ENCODE measurements around the gene COL4A1.
"Not testable (repeated sequence)": the region's sequence is repeated elsewhere in the genome, so short reads cannot be mapped to it uniquely, and the experiment has no call there.

Gene COL4A1

DNA sequence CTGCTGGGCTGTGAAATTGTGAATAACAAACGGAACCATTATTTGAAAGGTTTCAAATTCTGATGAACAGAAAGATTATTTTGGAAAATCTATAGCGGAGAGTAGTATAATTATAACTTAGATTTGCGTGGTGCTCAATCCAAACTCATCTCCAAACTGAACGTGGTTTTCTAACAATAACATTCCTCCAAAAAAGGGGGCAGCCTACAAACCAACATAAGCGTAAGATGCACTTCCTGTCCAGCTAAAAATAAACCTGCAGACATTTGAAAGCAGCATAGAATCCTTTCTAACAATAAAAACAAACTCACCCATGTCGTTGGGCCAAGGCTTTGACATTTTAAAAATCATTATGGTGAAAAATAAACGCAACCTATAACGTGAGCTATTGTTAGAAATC lies 178.4 kb downstream of the COL4A1 start:
- DNase-seq, result no peak

DNA sequence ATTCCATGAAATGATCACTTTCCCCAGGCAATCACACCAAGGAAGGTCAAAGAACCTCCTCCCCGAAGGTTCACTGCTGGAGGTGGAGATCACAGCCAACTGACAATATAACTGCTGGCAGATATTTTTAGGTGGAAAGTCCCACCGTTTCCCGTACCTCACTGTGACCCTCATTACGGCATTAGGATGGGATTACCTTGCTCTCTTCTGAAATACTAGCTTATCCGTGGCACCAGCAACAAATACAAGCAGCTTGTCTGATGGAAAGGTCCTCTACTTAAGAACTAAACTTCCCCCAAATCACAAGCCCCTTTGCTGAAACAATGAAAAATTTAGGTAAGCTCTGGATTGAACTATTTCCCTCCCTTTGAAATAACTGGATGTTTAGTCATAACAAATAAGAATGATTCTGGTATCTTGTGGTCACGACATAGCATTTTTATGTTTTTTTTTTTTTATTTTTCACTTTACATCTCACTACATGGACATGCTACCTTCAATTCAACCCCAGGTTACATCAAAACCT lies 178.9 kb downstream of the COL4A1 start:
- no peak for DNase-seq

GRCh38 chr13:110126391-110126961 lies 180.5 kb downstream of the COL4A1 start:
- no peak for DNase-seq

GRCh38 chr13:110125613-110126272 lies 181.2 kb downstream of the COL4A1 start:
- DNase-seq, result no peak

GRCh38 chr13:110125157-110125556 lies 181.8 kb downstream of the COL4A1 start:
- DNase-seq, result no peak

GRCh38 chr13:110124201-110124940 lies 182.6 kb downstream of the COL4A1 start:
- no peak for DNase-seq

DNA sequence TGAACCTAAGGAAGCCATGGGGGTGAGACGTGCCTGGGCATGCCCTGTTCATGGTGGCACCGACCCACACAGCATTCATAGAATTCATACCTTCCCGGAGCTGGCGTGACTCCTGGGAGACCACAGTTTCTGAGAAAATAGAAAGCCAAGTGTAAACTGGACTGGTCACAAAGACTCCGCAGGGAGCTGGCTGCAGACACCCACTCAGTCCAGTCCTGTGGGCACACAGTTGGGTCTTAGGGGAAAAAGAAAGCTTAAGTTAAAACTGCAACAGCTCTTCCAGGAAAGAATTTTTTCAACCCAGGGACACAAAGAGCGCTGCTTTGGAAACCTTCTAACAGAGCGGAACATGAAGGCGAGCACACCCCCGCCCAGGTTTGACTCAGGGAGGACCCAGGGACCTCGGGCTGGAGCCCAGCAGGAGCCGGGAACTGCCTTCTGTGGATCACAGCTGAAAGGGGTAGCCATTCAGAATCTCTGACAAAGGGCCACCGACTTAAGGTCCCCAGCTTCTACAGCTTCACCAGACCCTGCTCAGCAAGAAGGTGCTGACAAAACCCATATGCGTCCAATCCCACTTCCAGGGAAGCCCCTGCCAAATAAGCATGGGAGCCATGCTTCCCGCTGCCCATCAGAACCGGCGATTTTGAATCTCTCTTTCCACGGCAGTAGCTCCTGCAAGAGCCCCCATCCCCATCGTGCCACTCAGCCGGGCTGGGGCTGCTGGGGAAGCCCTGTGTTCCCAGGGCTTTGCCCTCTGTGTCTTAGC lies 183.7 kb downstream of the COL4A1 start:
- no peak for DNase-seq

GRCh38 chr13:110121422-110122083 lies 185.4 kb downstream of the COL4A1 start:
- DNase-seq, result no peak

- no peak for DNase-seq
These were observed 186.7 kb downstream of the COL4A1 start for GRCh38 chr13:110119935-110120905.

DNA sequence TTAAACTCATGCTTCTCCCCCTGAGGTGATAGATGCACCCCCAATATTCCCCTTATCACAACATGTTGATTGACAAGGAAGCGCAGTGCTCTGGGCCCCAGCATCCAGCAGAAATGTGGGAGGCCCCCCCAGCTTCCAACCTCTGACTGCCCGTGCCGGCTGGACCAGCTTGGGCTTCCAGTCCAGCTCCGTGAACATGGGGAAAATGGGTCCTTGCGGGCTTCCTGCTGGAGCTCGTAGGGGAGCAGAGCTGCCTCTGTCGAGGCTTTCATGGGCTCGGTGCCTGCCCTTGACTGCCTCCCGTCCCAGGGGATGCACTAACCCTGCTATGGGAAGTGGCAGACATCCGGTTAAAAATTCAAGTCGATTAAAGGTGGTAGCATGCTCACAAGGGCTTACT lies 188.9 kb downstream of the COL4A1 start:
- no peak for DNase-seq

DNA sequence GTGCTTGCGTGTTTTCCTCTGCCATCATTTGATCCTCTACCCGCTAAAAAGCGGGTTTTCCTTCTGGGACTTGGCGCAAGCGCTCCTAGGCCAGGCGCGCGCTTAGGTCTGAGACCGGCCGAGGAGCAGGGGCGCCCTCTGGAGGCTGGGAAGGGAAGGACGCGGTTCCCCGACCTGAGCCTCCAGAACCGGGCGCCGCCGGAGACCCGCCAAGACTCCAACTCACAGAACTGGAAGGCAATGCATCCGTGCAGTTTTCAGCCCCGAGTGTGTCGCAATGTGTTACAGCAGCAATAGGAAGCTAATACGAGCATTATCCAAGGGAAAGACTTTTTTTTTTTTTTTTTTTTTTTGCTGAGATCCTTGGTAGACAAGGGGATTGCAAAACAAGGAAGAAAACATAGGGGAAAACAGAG lies 190.9 kb downstream of the COL4A1 start:
- DNase-seq, result peak; percentile 11

- DNase-seq, result no peak
These were observed 191.4 kb downstream of the COL4A1 start for GRCh38 chr13:110115591-110115990.

DNA sequence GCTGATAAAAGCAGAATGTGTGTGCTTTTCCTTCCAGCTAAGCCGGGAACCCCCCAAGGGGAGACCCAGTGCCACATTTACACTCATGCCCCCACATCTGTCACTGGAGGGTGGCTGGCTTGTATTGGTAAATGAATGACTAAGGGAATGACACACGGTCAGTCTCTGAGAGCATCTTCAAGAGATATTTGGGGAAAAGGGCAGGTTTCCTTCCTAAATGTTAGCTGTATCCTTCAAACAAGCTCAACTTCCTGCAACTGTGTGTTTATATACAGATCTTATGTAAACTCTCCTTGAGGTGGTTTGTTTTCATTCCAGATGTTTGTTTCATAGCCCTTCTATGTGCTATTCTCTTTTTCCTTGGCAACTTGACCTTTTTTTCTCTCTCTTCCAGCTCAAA lies 192.6 kb downstream of the COL4A1 start:
- no peak for DNase-seq

- DNase-seq, result no peak
These were observed 193.6 kb downstream of the COL4A1 start for GRCh38 chr13:110113284-110113764.

GRCh38 chr13:110112379-110112778 lies 194.6 kb downstream of the COL4A1 start:
- DNase-seq, result not testable (repeated sequence)

DNA sequence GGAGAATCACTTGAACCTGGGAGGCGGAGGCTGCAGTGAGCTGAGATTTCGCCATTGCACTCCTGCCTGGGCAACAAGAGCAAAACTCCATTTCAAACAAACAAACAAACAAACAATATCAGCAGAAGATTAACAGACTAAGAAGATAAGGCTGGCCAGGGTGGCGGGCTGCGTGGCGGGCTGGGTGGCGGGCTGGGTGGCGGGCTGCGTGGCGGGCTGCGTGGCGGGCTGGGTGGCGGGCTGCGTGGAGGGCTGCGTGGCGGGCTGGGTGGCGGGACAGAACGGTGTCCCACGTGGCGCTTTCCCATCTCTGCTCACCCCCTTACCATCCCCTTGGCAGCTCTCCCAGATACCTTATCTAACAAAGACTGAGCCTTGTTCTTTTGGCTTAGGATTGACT lies 196.2 kb downstream of the COL4A1 start:
- DNase-seq, result no peak

- DNase-seq, result no peak
These were observed 197.0 kb downstream of the COL4A1 start for GRCh38 chr13:110109910-110110309.

- no peak for DNase-seq
These were observed 197.7 kb downstream of the COL4A1 start for GRCh38 chr13:110109140-110109783.

DNA sequence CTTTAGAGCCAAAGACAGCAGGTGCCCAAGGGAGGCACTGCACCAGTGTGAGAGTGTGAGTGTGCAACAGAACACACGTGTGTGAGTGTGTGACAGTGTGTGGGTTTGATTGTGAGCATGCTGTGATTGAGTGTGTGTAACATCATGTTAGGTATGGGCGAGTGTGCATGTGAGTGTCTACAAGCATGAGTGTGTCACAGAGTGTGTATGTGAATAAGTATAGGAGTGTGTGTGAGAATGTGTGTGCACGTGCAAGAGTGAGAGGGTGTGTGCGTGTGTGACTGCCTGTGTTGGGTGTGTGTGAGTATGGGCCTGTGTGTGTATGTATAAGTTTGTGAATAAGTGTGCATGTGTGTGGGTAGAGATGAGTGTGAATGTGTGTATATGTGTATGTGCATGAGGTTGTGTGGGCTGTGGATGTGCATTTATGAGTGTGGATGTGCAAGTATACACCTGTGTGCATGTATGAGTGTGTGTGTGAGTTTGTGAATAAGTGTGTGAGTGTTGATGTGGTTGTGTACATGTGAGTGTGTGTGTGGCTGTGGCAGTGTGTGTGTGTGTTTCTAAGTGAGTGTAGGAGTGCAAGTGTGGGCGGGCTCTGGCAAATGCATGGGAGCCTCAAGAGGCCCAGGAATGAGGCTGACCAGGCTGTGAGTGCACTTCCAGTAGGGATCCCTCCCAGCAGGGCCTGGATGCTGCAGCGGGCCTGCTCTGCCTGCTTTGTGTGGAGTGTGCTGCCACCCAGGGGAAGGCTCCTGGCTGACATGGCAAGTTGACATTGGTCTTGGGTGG lies 198.4 kb downstream of the COL4A1 start:
- DNase-seq, result no peak
